ENCODE results near the gene ANKRD39. TPM values are rescaled to one million over a fixed set of nuclear protein-coding genes. Genes with fewer than 3 reads are reported as not detected.

ANKRD39 gene
- total and polyA plus RNA-seq, 2 of the 8 experiments (the other 6 are each of a cell fraction or from before 2014, with no cell fraction given): 18.5 to 21.3 TPM

DNA sequence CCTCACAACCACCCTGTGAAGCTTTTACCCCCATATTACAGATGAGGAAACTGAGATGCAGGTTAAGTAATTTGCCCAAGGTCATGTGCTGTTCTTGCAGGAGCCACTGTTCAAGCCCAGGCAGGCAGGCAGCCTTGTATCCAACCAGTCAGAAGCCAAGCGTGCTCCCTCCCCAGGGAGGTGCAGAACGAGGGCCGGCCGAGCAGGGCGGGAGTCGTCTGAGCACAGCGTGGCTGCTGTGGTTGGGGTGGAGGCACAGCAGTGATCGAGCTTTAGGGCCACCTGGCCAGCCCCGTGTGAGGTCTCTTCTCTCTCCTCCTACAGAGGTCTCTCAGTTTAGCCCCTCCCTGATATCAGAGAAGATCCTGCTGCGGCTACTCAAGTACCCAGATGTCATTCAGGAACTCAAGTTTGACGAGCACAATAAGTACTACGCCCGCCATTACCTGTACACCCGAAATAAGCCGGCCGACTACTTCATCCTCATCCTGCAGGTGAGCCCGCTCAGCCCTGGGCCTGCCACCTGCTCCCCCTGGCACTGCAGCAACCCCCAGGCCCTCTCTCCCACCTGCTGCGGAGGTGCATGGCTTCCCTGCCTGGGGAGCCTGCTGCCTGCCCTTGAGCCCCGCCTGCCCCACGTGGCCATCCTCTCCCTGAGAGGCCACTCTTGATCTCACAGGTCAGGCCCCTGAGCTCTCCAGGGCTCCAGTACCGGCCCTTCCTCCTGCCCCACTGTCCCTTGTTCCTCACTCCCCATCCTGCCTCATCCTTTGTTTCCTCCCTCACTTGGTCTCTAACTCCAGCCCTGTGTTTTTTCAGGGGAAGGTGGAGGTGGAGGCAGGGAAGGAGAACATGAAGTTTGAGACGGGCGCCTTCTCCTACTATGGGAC is 58.8 kb downstream of the ANKRD39 start:
- CTCF ChIA-PET (ENCODE audit: partially characterized antibody): interaction anchor here (1.0 to 5.0 kb wide), 9 partner anchors 11 to 249 kb away, joined by 3 to 46 read pairs (median 4); partner anchors contain the start of gene CNNM4
- H3K4me2 ChIP-seq (ENCODE audit: insufficient read depth in 1 of 2, low read depth in 2 of 2, low read length in 2 of 2): no peak overlapping the region
- no peaks in the 10 kb centered on the region; a peak in 2 of 7 replicates for H3K4me1 ChIP-seq (replicated peaks in 1 of 4; ENCODE audit: control insufficient read depth in 3 of 4, insufficient read depth in 4 of 4, low read length in 3 of 4)
- no peak overlapping the region for H3K56ac ChIP-seq (replicated peaks; ENCODE audit: insufficient read length, low read depth, low read length)
- H2BK5ac ChIP-seq (ENCODE audit: low read depth, low read length): no peak overlapping the region
- no peak overlapping the region for H4K5ac ChIP-seq (ENCODE audit: insufficient read length, low read depth, low read length)
- WGBS, 2 experiments (ENCODE audit: extremely low coverage in 1 of 2, insufficient coverage in 1 of 2, insufficient read length in 1 of 2, insufficient replicate concordance in 2 of 2, low coverage in 1 of 2, low lambda C conversion rate in 2 of 2, missing lambda C conversion rate in 1 of 2): 95% methylated on average over 23 of the region's 23 CpGs; no CpG with 5 or more reads in 1 of the 2 experiments
- no peak overlapping the region for H2BK120ac ChIP-seq (replicated peaks; ENCODE audit: low read depth, low read length)
- no peak overlapping the region for H3K9ac ChIP-seq (replicated peaks in 1 of 4; ENCODE audit: extremely low read depth in 1 of 4, low read depth in 3 of 4, low read length in 3 of 4)
- no peaks in the 10 kb centered on the region for H3K27me3 ChIP-seq (replicated peaks in 1 of 4; ENCODE audit: control insufficient read depth in 3 of 4, extremely low read depth in 1 of 4, insufficient read depth in 3 of 4, low read length in 3 of 4)
- H2BK15ac ChIP-seq (ENCODE audit: low read length): no peak overlapping the region
- H3K4ac ChIP-seq (replicated peaks; ENCODE audit: insufficient read length, low read depth, low read length): no peak overlapping the region
- H3K23ac ChIP-seq (ENCODE audit: insufficient read length): no peak overlapping the region
- H3K14ac ChIP-seq (ENCODE audit: insufficient read length): no peak overlapping the region
- POLR2A ChIA-PET (ENCODE audit: partially characterized antibody): interaction anchor here (0.6 to 1.5 kb wide), 3 partner anchors 14 to 183 kb away, joined by 3 to 8 read pairs (median 3); no protein-coding TSS in a partner anchor
- H3K79me1 ChIP-seq (ENCODE audit: low read depth, low read length): no peaks in the 10 kb centered on the region
- peak overlapping the region; percentile 71 for H4K8ac ChIP-seq (ENCODE audit: extremely low read depth, insufficient read depth, low read length)
- TF ChIP-seq TBP (IDR thresholded peaks at IDR 0.05; ENCODE audit: low read depth, low read length) (no peak), SUZ12 (IDR thresholded peaks at IDR 0.05; ENCODE audit: low read length) (no peak), RAD21 (IDR thresholded peaks at IDR 0.05 in 1 of 2, conservative IDR thresholded peaks at IDR 0.05 in 1 of 2; ENCODE audit: low read depth in 2 of 2, low read length in 2 of 2) (no peak), MAFK (IDR thresholded peaks at IDR 0.05; ENCODE audit: low read depth, low read length) (no peak)
- no peak overlapping the region for H3K18ac ChIP-seq (ENCODE audit: extremely low read depth, low read length)
- no peak overlapping the region for H2AK5ac ChIP-seq (ENCODE audit: low read depth, low read length)
- no peak overlapping the region for H3K4me3 ChIP-seq (ENCODE audit: extremely low read depth in 1 of 4, insufficient read depth in 2 of 4, low read depth in 3 of 4, low read length in 4 of 4)
- no peak overlapping the region for H2AFZ ChIP-seq (ENCODE audit: low read length)
- H3K23me2 ChIP-seq (ENCODE audit: low read depth, low read length): peaks cover 7% of the 10 kb centered on the region; the same call in 1 of the 2 replicates
- DNase-seq (ENCODE audit: low read depth in 1 of 2, low spot score in 2 of 2): no peak
- no peak overlapping the region for H3K27ac ChIP-seq (ENCODE audit: low read depth, low read length)
- no peaks in the 10 kb centered on the region for H3K9me3 ChIP-seq (ENCODE audit: insufficient read depth in 2 of 2, low read depth in 1 of 2, low read length in 1 of 2)
- no peak for FAIRE-seq
- H3K36me3 ChIP-seq (ENCODE audit: control insufficient read depth in 2 of 4, insufficient read depth in 4 of 4, low read length in 3 of 4): peaks cover 0 to 6% (median 5%) of the 10 kb centered on the region in 4 experiments; a peak in 3 of 8 replicates
- no peak overlapping the region for H2BK20ac ChIP-seq (ENCODE audit: low read length)
- no peaks in the 10 kb centered on the region for H3K79me2 ChIP-seq (ENCODE audit: control insufficient read depth in 1 of 2, insufficient read depth in 2 of 2, low read length in 2 of 2)
- no peak overlapping the region for H2BK12ac ChIP-seq (ENCODE audit: low read depth, low read length)
- H4K20me1 ChIP-seq (replicated peaks in 1 of 2; ENCODE audit: control insufficient read depth in 1 of 2, insufficient read depth in 2 of 2, low read length in 2 of 2): peaks cover 0 to 5% of the 10 kb centered on the region in 2 experiments
- H4K91ac ChIP-seq (replicated peaks; ENCODE audit: insufficient read length, low read length): no peak overlapping the region

All from H1 (cell line).